Psoas muscle (tissue), 8 donors: Measurements from ENCODE around the gene CTU2. TPM values are rescaled to one million over a fixed set of nuclear protein-coding genes. Genes with fewer than 3 reads are reported as not detected.

Source experiments
- ATAC-seq, 4 donors: fragments of 200-7000 bp; cut with Tn5 transposase; one replicate each; pipeline ENCODE4 v1.9.1; 2020; ENCODE audit warnings: moderate library complexity in 3 of 4, mild to moderate bottlenecking in 2 of 4
- DNase-seq, 2 donors: peaks; one replicate each; pipeline ENCODE4 v3.0.0-alpha.2; 2020
- H3K27ac ChIP-seq: fragments of 200-600 bp; one replicate; pipeline ENCODE4 v1.8.0; 2022
- H3K27me3 ChIP-seq, 3 donors: fragments of 200-600 bp in 1 of 3; one replicate each; pipeline versions ENCODE4 v1.6.1 to v1.8.0; 2013 to 2022; ENCODE audit warnings: low read length in 2 of 3, mild to moderate bottlenecking in 2 of 3, moderate library complexity in 1 of 3; ENCODE audit not compliant: insufficient read depth in 3 of 3
- H3K36me3 ChIP-seq, 2 donors: fragments of 200-600 bp in 1 of 2; one replicate each; pipeline versions ENCODE4 v1.6.1 to v1.8.0; 2013 to 2022; ENCODE audit warnings: low read depth in 1 of 2, mild to moderate bottlenecking in 1 of 2, moderate library complexity in 1 of 2; ENCODE audit not compliant: insufficient read depth in 1 of 2
- H3K4me1 ChIP-seq: fragments of 200-600 bp; one replicate; pipeline ENCODE4 v1.8.0; 2022
- H3K4me3 ChIP-seq: fragments of 200-600 bp; one replicate; pipeline ENCODE4 v1.8.0; 2022; ENCODE audit warnings: mild to moderate bottlenecking
- H3K9me3 ChIP-seq: fragments of 200-600 bp; one replicate; pipeline ENCODE4 v1.8.0; 2022
- WGBS, 3 donors: extraction: QIAGEN DNeasy Blood & Tissue Kit; methylation state at CpG; one replicate each; pipeline versions ENCODE4 v1.1.6 to v1.1.7; 2013; 5-methylcytosine and 5-hydroxymethylcytosine counted together
- intact Hi-C, 2 donors: fragments of 100-400 bp; cut with DNase I; formaldehyde crosslinking; loops; one replicate each; pipeline versions ENCODE4 v1.11.0 to v1.14.2; 2022
- polyA plus RNA-seq, 3 donors: library from polyadenylated mRNA; stranded (reverse); fragments of 200-250 nt; gene quantifications; one replicate each; pipeline ENCODE4 v1.2.3, GENCODE V29; 2013
- total RNA-seq, 4 donors: library from RNA; stranded (reverse); fragmentation: NEBNext Ultra II Directional in 2 of 4; extraction: Animal tissue kit (Norgen Biotek cat#: 25700) in 2 of 4; gene quantifications; one replicate each; pipeline versions ENCODE4 v1.2.1 to v1.2.4, GENCODE V29; 2021 to 2023
- TF ChIP-seq, protein P1 (sequence below): fragments of 200-600 bp; IDR thresholded peaks from one replicate; pipeline ENCODE4 v1.8.0; 2022; ENCODE audit warnings: antibody characterized with exemption
- donor health status: healthy with polysubstance abuse.
- donor health status: DM: no; HTN: no; CAD: no; lungs with moderate emphysema.
- donor health status: Bipolar disorder and iron deficiency.
- donor health status: healthy.
- donor health status: DM: yes; HTN: yes; CAD: no.
- donor health status: DM: no; HTN: no; CAD: no.
- donor health status: DM: no; HTN: no; CAD: no.
- donor health status: DM: yes; HTN: yes; CAD: no.

CTU2 gene
- total and polyA plus RNA-seq, 7 donors: 12.4 to 24.1 (median 20.2) TPM

DNA sequence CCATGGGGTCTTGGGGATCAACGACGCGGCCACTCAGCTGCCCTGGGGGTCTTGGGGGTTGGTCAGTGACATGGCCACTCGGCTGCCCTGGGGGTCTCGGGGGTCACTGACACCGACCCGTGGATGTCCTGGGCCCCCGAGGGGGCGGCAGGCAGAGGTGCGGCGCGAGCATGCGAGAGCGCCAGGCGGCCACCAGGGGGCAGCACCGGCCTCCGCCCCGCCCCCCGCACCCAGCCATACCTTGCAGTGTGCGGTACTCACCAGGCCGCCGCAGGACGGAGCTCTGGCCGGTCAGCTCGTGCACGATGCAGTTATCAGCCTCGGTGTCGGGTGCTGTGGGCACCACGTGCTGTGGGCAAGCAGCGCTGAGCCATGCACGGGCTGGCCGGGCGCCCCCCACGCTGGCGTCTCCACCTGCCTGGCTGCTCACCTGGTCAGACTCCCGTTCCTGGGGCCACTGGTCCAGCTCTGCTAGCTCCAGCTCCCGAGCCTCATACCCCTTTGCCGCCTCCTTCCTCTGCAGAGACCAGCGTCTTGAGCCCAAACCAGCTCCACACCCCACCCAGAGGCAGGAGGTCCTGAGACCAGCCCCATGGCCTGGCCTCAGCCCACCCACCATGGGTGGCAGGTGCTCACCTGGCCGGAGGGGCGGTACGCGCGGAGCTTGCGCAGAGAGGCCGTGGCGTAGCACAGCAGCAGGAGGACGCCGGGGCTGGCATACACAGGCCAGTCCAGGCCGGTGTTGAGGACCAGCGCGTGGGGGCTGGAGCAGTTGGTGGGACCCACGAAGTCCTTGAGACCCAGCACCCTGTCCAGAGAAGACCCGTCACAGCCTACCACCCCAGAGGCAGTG is 31.2 kb downstream of the CTU2 start:
- H3K4me1 ChIP-seq: no peaks in the 10 kb centered on the region
- DNase-seq (peak; percentile 70 to 88), ATAC-seq (peak; percentile 72 to 91 (median 82))
- intact Hi-C loops: loop anchor here (2.0 to 5.0 kb wide), 4 partner anchors 47 to 475 kb away; partner anchors contain the start of gene PIEZO1 (in 1 of the 2)
- peaks cover 0 to 4% of the 10 kb centered on the region in 2 donors for H3K36me3 ChIP-seq
- no peak overlapping the region for H3K4me3 ChIP-seq
- no peak overlapping the region for H3K27ac ChIP-seq
- peaks cover 0 to under 1% (median 0%) of the 10 kb centered on the region in 3 donors for H3K27me3 ChIP-seq
- 34 to 41% (median 41%) methylated on average over 38 to 54 of the region's 54 CpGs for WGBS, 3 donors
- H3K9me3 ChIP-seq: no peaks in the 10 kb centered on the region
- TF ChIP-seq, protein P1, sequence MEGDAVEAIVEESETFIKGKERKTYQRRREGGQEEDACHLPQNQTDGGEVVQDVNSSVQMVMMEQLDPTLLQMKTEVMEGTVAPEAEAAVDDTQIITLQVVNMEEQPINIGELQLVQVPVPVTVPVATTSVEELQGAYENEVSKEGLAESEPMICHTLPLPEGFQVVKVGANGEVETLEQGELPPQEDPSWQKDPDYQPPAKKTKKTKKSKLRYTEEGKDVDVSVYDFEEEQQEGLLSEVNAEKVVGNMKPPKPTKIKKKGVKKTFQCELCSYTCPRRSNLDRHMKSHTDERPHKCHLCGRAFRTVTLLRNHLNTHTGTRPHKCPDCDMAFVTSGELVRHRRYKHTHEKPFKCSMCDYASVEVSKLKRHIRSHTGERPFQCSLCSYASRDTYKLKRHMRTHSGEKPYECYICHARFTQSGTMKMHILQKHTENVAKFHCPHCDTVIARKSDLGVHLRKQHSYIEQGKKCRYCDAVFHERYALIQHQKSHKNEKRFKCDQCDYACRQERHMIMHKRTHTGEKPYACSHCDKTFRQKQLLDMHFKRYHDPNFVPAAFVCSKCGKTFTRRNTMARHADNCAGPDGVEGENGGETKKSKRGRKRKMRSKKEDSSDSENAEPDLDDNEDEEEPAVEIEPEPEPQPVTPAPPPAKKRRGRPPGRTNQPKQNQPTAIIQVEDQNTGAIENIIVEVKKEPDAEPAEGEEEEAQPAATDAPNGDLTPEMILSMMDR: peak; percentile 96

DNA sequence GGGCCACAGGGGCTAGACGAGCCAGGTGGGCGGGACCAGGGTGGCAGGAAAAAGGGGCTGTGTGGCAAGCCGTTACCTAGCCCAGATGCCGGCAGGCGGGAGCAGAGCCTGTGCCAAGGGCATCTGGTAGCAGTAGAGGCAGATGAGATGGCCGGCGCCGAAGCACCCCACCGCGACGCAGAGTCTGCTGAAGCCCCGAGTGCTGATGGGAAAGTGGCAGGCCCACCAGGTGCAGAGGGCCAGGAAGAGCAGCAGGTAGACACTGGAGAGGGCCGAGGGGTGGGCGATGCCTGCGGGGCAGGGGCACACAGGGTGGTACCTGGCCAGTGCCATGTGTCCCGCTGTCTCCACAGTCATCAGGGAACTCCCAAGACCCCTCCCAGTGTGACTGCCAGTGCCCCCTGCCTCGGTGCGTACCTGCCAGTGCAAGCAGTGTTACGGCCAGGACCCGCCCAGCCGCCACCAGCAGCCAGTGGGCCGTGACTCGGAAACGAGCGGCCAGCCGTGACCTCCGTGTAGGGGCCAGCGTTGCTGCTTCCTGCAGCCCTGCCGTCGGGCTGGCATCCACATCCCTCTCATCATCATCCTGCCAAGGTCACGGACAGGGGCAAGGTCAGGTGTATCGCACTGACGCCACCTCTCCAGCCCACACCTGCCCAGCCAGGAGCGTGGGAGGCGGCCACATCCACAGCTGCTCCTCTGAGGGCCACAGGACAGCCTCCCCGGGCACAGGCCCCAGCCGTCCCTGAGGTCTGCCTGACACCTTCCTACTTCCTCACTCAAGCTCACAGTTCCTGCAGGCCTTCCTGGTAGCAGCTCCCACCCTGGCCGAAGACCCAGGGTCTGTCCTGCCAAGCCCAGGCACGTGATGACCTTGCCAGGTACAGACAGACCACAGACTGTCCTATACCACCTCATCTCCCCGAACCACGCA is 32.1 kb downstream of the CTU2 start:
- Histone ChIP-seq H3K27me3 (peaks cover 0 to 3% (median 0%) of the 10 kb centered on the region in 3 donors), H3K36me3 (peaks cover 0 to 4% of the 10 kb centered on the region in 2 donors), H3K4me1 (no peaks in the 10 kb centered on the region), H3K4me3 (no peak overlapping the region), H3K27ac (no peak overlapping the region), H3K9me3 (no peaks in the 10 kb centered on the region)
- ATAC-seq (no peak), DNase-seq (no peak)
- intact Hi-C loops: loop anchor here (2.0 to 5.0 kb wide), 3 partner anchors 429 to 474 kb away; no protein-coding TSS in a partner anchor
- TF ChIP-seq, protein P1: no peak
- 64 to 74% (median 71%) methylated on average over 38 to 41 of the region's 41 CpGs for WGBS, 3 donors

DNA sequence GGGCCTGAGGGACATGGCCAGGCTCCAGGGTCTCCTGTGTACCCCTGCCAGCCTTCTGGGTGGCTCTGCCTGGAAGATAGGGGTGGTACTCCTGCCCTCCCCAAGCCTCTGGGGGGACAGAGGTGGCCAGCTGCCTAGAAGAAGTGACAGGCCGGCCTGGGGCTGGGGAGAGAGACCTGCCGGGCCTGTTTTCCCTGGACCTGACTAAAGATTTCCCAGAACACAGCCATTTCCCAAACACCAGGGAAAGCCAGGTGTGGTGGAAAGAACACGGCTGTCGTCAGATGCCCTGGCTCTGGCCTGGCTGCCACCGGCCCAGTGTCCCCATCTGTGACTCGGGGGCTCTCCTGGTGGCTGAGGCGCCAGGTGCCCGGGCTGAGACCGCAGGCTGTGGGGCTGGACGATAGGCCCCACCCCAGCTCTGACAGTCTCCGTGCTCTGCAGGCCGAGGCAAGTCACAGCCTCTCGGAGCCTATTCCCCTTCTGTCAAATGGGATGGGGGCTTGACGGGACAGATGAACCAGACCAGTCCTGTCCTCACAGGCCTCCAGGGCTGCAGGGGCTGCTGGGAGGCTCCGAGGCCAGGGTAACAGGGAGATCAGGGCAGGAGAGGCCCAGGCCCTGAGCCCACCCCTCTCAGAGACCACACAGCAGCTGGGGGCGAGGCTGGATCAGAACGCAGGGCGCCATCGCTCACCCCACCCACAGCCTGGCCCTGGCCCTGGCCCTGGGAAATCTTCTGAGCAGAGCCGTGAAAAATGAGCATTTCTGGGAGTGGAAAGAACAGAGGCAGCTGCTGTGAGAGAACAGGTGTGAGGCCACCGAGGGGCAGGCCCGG is 33.1 kb downstream of the CTU2 start:
- H3K27ac ChIP-seq: no peak overlapping the region

More for the DNA sequence above, 33.1 kb downstream of the CTU2 start:
- no peaks in the 10 kb centered on the region for H3K9me3 ChIP-seq
- peaks cover 0 to 5% (median 3%) of the 10 kb centered on the region in 3 donors for H3K27me3 ChIP-seq
- H3K36me3 ChIP-seq: peaks cover 0 to 4% of the 10 kb centered on the region in 2 donors
- H3K4me1 ChIP-seq: no peaks in the 10 kb centered on the region
- H3K4me3 ChIP-seq: no peak overlapping the region
- intact Hi-C loops: loop anchor here (2.0 to 5.0 kb wide), 3 partner anchors 428 to 473 kb away; no protein-coding TSS in a partner anchor
- ATAC-seq: no peak
- DNase-seq: no peak
- 61 to 77% (median 62%) methylated on average over 20 to 22 of the region's 22 CpGs for WGBS, 3 donors
- TF ChIP-seq, protein P1: no peak
